ENCODE results near the gene CDH11.

Gene CDH11

DNA sequence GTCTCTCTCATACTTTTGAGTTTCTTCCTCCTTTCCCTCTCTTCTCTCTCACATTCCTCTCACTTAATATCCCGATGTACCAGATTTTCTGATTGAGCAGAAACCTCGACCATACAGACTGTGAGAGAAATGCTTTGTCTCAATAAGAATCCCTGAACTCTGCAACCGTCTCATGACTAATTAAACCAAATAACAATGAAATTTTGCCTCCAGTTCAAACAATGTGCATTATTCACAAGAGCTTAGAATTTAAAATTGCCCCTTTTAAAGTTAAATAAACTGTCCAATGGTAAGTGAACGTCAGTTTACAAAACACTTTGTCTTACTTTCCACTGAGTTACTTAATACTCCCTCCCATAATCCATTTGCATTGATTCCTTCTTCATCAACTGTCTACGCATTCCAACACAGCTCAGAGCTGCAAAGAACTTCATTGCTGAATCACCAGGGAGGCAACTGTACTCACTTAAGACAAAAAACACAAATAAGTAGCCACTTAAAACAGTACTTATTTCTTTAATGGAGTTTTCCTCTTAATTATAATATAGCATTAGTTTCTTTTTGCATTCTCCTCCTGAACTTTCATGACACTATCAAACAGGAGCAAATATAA, 4.9 kb downstream of the CDH11 start:
- peak; percentile 38 for DNase-seq

DNA sequence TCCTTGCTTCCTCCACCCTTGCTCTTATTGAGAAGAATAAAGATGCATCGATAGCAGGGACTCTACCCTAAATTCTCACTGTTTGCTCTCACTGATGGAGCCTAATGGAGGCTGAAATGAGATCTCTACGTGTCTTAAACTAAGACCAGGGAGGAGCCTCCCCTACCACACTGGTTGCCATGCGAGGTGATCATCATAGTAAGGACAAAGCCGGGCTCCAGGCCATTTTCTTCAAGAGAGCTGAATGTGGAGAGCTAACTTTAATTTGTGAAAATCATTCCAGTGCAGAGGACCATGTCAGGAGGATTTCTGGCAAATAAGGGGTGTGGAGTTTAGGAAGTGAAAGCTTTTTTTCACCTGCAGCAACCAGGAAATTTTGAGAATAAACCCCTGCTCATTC, 5.6 kb downstream of the CDH11 start:
- no peak for DNase-seq

DNA sequence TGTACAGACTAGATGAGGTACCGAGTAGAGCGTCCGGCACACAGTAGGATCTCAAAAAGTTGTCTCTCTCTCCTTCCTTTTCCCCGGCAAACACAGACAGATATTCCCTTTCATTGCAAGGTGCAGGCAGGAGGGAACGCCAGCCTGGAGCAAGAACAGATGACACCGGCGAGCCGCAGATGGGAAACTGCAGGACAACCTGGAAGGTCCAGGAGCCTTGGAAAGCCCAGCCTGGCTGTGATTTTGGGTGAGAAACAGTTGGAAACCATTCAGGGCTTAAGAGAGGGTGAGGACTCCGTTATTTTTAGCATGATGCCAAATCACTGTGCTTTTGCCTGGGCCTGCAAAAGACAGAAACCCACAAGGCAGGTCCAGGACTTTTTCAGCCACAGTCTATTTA, 7.3 kb downstream of the CDH11 start:
- DNase-seq, result no peak

DNA sequence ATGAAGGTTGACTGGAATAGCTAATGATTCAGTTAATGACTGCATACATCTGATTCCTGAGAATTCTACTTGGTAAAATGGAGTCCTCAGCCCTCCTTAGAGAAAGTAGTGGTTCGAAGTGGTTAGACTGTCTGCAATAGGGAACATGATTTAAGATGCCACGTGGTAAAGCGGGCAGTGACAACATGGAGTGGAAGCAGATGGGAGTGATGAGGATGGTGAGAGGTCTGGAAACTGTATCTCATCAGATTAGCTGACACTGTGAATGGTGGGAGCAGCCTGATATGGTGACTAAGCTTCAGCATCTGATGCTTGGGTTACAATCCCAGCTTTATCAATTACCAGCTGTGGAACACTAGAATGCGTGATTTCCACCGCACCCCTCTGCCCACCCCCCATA, 8.4 kb downstream of the CDH11 start:
- no peak for DNase-seq

DNA sequence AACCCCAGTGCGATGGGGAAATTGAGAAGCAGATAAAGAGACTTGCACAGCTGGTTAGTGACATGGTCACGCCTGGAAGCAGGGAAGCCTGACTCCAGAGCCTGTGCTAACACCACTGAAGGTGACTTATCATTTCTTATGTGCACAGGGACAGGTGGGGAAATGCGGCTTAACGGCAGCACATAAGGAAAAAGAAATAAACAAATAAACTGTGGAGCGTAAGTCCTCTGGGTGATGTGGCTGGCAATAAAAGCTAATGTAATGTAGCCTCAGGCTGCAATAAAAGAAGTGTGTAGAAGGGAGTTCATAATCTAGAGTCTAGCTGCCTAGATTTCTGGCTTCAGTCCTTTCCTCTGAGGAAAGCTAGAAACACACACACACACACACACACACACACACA, 10.6 kb downstream of the CDH11 start:
- no peak for DNase-seq

GRCh38 chr16:65106757-65107156, 15.1 kb downstream of the CDH11 start:
- no peak for DNase-seq

- DNase-seq, result no peak
Observed at GRCh38 chr16:65105171-65105570, 16.7 kb downstream of the CDH11 start.

DNA sequence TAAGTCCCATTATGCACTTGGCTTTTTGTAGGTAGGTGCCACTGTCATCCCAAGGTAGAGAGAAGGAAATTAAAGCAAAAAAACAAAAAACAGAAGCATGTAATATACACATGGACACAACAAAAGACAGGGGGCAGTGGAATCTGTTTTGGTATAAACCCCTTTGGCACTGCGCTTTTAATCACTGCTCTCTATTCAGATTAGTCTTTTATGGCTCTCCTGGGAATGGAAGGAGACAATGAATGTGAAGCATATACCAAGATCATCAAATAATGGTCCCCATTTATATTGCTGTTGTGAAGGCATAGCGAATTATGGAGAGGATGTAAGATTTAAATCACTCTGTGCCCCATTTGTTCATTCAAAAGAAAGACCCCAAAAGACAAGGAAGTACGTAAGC, 17.4 kb downstream of the CDH11 start:
- no peak for DNase-seq

GRCh38 chr16:65102326-65102725, 19.5 kb downstream of the CDH11 start:
- DNase-seq, result no peak

GRCh38 chr16:65101009-65101408, 20.9 kb downstream of the CDH11 start:
- no peak for DNase-seq

DNA sequence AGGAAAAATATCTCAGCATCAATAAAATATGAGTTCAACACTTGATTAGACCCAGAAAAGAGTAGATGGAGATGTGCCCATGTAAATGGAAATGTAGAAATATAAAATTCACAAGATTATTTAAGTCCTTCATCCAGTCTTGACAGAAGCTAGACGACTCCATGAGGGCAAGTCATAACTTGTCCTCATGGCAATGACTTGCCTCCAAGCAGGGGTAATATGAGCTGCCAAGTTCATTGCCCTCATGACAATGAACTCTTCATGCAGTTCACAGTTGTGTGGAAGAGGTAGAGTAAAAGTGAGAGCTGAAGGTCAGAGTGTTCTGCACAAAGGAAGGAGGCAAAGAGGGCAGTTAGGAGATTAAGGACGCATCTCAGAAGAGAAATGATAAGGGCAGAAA, 22.3 kb downstream of the CDH11 start:
- no peak for DNase-seq

- no peak for DNase-seq
Observed at GRCh38 chr16:65098916-65099315, 22.9 kb downstream of the CDH11 start.

DNA sequence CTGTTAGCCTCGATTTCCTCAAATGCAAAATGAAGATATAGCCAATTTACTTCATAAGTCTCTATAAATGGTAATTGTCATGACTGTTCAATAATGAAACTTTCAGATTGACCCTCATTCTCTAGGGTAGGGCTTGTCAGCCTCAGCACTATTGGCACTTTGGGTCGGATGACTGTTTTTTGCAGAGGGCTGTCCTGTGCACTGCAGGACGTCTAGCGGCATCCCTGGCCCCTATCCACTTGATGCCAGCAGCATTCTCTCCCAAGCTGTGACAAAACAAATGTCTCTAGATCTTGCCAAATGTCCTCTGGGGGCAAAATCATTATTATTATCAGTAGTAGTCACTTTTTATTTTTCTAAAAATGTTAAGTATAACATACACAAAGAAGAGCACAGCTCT, 24.6 kb downstream of the CDH11 start:
- DNase-seq, result no peak

DNA sequence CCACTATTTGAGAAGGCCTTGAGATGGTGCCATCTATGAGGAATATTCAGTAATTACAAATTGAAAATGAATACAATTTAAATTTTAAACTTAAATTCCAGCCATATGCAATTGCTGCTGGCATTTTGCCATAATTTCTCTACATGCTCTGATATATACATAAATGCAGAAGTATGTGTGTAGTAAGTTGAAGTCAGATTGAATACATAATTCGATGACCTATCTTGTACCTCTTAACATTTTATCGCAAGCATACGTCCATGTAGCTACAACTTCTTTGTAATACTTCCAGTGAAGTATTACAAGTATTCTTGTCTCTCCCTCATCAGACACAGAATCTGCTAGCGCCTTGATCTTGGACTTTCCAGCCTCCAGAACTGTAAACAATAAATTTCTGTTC, 26.0 kb downstream of the CDH11 start:
- DNase-seq, result no peak

GRCh38 chr16:65095090-65095728, 26.7 kb downstream of the CDH11 start:
- DNase-seq, result no peak

DNA sequence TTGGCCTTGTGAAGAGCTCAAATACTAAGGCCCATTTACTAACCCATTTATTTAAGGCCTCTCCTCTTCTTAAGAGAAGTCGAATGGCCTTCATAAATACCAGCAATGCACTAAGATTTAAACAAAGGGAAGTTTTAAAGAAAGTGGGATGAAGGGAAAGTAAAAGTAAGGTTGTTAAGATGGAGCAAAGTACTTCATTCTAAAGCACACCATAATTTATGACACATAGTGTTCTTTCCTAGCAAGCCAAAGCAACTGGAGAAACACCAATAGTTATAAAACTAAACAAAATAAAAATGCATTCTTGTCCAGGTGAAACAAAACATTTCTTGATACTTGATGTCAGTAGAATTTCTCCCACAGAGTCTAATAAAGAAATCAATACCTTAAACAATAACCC, 27.9 kb downstream of the CDH11 start:
- DNase-seq, result no peak

DNA sequence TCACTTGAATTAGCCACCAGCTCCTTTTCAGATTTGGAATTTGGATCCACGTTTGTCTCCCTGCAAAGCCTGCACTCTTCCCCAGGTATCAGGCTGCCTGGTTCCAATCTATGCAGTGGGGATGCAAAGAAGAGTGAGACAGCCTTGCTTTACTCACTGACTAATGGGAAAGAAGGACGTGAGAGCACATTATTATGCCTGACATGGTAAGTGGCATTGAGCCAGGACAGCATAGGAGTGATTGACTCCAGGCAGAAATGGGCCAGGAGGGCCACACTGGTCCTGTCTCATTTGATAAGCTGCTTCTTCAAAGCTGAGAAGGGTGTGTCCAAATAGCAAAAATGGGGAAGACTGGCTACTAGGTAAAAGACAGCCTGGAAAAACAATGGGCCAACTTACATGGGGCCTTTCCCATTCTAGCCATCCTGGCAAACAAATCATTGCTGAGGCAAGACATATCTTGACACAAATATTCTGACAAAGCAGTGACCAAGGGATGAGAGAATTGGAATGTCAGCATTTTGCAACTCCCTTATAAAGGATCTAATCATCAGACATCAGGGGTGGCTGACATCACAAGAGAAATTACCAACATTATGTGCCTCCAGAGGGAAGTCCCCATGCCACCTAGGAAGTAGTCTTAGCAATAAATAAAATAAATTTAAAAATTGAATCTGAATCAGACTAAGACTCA, 38.6 kb downstream of the CDH11 start:
- DNase-seq, result no peak

DNA sequence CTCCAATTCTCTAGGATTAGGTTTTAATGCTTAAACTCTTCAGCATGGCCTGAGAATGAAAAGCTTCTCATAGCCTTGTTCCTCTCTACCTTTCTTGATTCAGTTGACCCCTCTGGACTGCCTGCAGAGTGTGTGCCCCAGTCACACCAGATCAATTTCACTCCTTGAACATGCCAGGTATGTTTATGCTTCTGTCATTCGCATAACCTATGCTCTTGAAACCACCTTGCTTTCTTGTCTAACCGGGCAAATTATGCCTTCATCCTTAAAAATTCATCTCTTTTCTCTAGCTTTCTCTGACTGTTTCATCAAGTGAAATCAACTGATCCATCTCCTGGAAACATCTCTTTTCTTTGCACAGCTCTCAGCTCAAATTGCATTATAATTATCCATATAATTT, 42.3 kb downstream of the CDH11 start:
- no peak for DNase-seq

DNA sequence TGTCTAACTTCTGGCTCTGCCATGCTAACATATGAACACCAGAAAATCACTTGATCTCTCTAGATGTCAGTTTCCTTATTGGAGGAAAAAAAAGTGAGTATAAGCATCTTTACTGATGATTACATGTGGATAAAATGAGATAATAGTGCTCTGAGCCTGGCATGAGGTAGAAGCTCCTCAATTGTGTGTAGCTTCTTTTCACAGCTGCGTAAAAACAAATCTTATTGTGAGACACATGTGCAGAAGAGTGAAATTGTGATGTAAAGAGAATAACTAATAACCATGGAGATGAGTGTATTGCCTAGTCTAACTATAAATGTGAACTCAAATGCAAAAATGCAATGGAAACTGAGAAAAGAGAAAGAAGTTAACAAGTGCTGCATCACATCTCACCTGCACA, 44.7 kb downstream of the CDH11 start:
- no peak for DNase-seq

- DNase-seq, result no peak
Observed at GRCh38 chr16:65075877-65076276, 46.0 kb downstream of the CDH11 start.

DNA sequence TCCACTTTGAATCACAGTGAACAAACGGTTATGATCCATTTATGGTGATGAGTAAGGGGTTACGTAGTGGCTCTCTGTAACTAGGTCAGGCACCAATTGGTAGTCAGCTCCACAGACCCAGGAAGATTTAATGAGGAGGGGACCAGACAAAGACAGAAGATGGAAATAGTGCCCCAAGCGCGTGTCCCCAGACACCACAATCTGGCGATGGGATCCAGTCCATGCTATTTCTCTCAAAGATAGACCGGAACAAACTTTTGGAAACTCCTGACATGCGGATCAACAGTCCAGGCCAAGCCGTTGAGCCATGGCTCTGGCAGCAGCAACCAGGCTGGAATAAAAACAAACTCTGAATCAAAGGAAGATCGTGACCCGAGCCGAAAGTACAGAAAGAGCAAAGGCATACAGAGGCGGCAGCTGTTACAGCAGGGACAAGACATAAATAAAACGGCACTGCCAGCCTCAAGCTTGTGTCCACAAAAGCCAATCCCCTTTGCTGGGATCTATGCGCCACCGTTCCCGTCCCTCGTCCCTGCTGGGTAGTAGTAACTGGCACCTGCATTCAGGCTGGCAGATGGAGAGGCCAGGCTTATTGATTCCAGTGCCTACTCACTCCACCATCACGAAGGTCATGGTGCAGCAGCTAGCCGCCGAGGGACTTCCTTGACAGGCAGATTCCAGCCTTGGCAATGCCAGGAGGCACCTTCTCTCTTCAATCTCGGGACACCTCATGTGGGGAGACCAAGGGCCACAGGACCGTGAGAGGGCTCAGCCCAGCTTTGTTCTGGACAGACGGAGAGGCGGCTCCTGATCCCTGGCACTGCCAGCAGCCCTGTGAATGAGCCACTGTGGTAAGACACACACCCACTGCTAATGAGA, 50.2 kb downstream of the CDH11 start:
- peak; percentile 90 for DNase-seq

GRCh38 chr16:65070831-65071432, 50.9 kb downstream of the CDH11 start:
- peak; percentile 89 for DNase-seq

- no peak for DNase-seq
Observed at GRCh38 chr16:65069766-65070165, 52.1 kb downstream of the CDH11 start.
